ENCODE data around the gene TXNDC5. TPM values are rescaled to one million over a fixed set of nuclear protein-coding genes. Genes with fewer than 3 reads are reported as not detected.

The TXNDC5 gene
- total RNA-seq, 1 donor from 2014 or later, result 192 TPM

DNA sequence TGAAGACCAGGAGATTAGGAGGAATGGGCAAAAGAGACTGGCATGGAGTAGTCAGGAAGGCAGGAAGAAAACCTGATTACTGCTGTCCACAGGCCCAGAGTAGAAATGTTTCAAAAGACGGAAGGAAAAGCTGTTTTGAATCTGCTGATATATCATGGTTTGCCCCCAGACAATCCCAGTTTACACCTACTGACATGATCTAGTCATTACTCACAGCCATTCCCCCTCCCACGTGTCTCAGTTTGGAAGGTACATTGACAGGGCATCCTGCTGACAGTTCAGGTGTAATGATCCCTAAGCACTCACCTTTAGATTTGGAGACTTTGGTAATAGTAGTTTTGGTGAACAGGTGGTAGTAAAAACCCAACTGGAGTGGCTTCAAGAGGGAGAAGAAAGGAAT is 9.8 kb upstream of the TXNDC5 start:
- Histone ChIP-seq H3K4me3 (no peak overlapping the region), H3K27me3 (no peaks in the 10 kb centered on the region)

DNA sequence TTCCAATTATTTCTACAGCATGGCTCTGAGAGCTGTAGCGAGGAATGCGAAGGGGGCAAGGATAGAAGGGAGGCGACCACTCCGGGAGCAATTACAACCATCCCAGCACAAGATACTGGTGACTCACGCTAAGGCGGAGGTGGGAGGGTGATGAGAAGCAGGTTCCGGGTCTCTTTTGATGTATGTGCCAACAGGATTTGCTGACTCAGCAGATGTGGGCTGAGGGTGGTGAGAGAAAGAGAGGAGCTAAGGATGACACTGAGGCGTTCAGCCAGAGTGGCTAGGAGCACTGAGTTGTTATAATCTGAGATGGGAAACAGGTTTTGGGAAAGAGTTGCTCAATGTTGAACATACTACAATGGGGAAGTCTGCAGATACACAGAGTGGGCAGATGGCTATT is 9.3 kb upstream of the TXNDC5 start:
- no peaks in the 10 kb centered on the region for H3K9me3 ChIP-seq
- no peak for DNase-seq (ENCODE audit: low spot score in 2 of 2)
- no peaks in the 10 kb centered on the region for H3K36me3 ChIP-seq
- no peaks in the 10 kb centered on the region for H3K4me1 ChIP-seq
- TF ChIP-seq, protein P1, sequence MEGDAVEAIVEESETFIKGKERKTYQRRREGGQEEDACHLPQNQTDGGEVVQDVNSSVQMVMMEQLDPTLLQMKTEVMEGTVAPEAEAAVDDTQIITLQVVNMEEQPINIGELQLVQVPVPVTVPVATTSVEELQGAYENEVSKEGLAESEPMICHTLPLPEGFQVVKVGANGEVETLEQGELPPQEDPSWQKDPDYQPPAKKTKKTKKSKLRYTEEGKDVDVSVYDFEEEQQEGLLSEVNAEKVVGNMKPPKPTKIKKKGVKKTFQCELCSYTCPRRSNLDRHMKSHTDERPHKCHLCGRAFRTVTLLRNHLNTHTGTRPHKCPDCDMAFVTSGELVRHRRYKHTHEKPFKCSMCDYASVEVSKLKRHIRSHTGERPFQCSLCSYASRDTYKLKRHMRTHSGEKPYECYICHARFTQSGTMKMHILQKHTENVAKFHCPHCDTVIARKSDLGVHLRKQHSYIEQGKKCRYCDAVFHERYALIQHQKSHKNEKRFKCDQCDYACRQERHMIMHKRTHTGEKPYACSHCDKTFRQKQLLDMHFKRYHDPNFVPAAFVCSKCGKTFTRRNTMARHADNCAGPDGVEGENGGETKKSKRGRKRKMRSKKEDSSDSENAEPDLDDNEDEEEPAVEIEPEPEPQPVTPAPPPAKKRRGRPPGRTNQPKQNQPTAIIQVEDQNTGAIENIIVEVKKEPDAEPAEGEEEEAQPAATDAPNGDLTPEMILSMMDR (IDR thresholded peaks at IDR 0.05), result no peak
- no peak overlapping the region for H3K4me3 ChIP-seq
- H3K27ac ChIP-seq, result no peak overlapping the region
- H3K27me3 ChIP-seq, result no peaks in the 10 kb centered on the region
- intact Hi-C loops (cut with DNase I), result no loop called here

More for the DNA sequence above, 9.8 kb upstream of the TXNDC5 start:
- TF ChIP-seq, protein P1 (IDR thresholded peaks at IDR 0.05), result no peak
- Histone ChIP-seq H3K4me1 (no peaks in the 10 kb centered on the region), H3K27ac (no peak overlapping the region), H3K36me3 (no peaks in the 10 kb centered on the region), H3K9me3 (peaks cover 0 to under 1% of the 10 kb centered on the region in 2 donors)
- no peak for DNase-seq (ENCODE audit: low spot score in 2 of 2)
- intact Hi-C loops (cut with DNase I), result no loop called here

DNA sequence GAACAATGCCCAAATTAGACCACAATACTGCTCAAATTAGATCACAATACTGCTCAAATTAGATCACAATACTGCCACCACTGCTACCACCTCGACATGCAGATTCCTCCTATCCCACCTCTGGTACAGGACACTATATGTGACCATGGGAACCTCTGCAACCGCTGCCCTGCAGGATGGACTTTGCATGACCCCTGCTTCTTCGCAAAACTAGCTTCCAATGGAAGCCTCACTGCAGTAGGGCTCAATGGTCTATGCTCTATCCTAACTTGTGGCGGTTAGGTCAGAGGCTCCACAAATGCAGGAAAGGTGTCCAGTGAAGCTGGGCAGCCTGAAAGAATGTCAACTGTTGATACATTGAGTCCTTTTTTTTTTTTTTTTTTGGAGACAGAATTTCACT is 7.8 kb upstream of the TXNDC5 start:
- no peaks in the 10 kb centered on the region for H3K27me3 ChIP-seq
- no peak overlapping the region for H3K27ac ChIP-seq
- H3K4me1 ChIP-seq, result no peaks in the 10 kb centered on the region
- intact Hi-C loops (cut with DNase I), result no loop called here
- no peak overlapping the region for H3K4me3 ChIP-seq
- TF ChIP-seq, protein P1 (IDR thresholded peaks at IDR 0.05), result no peak
- no peaks in the 10 kb centered on the region for H3K36me3 ChIP-seq
- H3K9me3 ChIP-seq, result no peaks in the 10 kb centered on the region
- DNase-seq (ENCODE audit: low spot score in 2 of 2), result no peak

DNA sequence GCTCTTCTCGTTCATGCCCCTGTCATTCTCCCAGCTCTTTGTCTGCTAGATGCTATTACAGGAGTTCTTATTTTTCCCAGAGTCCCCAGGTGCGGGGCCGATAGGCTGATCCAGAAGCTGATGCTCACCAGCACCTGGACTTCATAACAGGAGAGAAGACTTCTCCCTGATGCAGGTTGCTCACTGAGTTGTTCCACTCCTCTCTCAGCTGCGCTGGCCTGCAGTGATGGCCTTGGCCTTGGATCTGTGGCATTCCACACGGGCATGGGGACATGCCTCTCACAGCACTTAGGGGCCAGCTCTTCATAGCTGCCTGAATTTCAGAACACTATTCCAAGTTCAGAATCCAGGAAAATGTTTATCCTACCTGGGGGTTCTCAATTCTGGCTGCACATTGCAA is 7.1 kb upstream of the TXNDC5 start:
- DNase-seq (ENCODE audit: low spot score in 2 of 2), result no peak
- intact Hi-C loops (cut with DNase I), result no loop called here
- TF ChIP-seq, protein P1 (IDR thresholded peaks at IDR 0.05), result no peak

DNA sequence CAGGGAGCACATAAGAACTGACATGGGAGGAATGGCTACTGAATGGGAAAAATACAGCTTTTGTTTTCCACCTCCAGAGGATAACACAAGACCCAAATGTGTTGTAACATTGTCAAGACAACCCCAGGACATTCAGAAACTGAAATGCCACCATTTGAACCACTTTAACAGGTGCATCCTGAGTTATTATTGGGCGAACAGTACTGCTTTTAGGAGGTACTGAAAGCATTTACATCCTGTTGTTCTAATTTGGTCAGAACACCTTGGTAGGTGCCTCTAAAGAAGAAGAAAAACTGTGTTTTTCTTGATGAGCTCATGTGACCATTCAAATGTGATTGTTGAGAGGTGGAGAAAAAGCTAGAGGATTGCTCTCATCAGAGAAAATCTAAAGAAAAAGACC is 6.4 kb upstream of the TXNDC5 start:
- Histone ChIP-seq H3K4me3 (no peak overlapping the region), H3K36me3 (no peaks in the 10 kb centered on the region), H3K4me1 (no peaks in the 10 kb centered on the region), H3K27ac (no peak overlapping the region), H3K27me3 (no peaks in the 10 kb centered on the region), H3K9me3 (no peaks in the 10 kb centered on the region)
- TF ChIP-seq, protein P1 (IDR thresholded peaks at IDR 0.05), result no peak
- intact Hi-C loops (cut with DNase I), result no loop called here
- DNase-seq (ENCODE audit: low spot score in 2 of 2), result no peak

More for the DNA sequence above, 7.1 kb upstream of the TXNDC5 start:
- H3K9me3 ChIP-seq, result no peaks in the 10 kb centered on the region
- H3K4me3 ChIP-seq, result no peak overlapping the region
- H3K4me1 ChIP-seq, result no peaks in the 10 kb centered on the region
- H3K36me3 ChIP-seq, result no peaks in the 10 kb centered on the region
- no peak overlapping the region for H3K27ac ChIP-seq
- no peaks in the 10 kb centered on the region for H3K27me3 ChIP-seq
